Posterior cingulate gyrus (tissue), 11 donors: ENCODE data around the gene CFAP251.
A peak's percentile ranks its signal among the peaks of the same experiment; 100 is the strongest.
"Not testable (repeated sequence)": the region's sequence is repeated elsewhere in the genome, so short reads cannot be mapped to it uniquely, and the experiment has no call there.

Experiments
- DNase-seq, 10 donors: peaks; one replicate each; pipeline versions ENCODE4 v3.0.0 to v3.0.0-alpha.2; 2020 to 2021; ENCODE audit warnings: mixed read lengths in 3 of 10
- intact Hi-C: fragments of 100-400 bp; cut with DNase I; formaldehyde crosslinking; loops from one replicate; pipeline ENCODE4 v1.15.1; 2023

Gene CFAP251

GRCh38 chr12:122021822-122022392 is 103.5 kb downstream of the CFAP251 start, which contains the start of gene BCL7A:
TSS of gene BCL7A (plus strand) at chr12:122021884. CDS start at chr12:122022092, 208 bp downstream.
- intact Hi-C loops: loop anchor here (2.0 kb wide), 1 partner anchor 103 kb away; the partner anchor contains the start of gene CFAP251

GRCh38 chr12:122022393-122023338 is 104.3 kb downstream of the CFAP251 start:
- DNase-seq: peak in 9 of 10 donors; percentile 34 to 91 (median 50)
- intact Hi-C loops: no loop called here

More at GRCh38 chr12:122021822-122022392, 103.5 kb downstream of the CFAP251 start, which contains the start of gene BCL7A:
- DNase-seq: peak; percentile 63 to 97 (median 72)

GRCh38 chr12:122023339-122024131 is 105.1 kb downstream of the CFAP251 start:
- intact Hi-C loops: no loop called here
- DNase-seq: peak; percentile 36 to 94 (median 70)

GRCh38 chr12:122024132-122024785 is 105.9 kb downstream of the CFAP251 start:
- DNase-seq: peak in 1 of 10 donors; percentile 65
- intact Hi-C loops: no loop called here

GRCh38 chr12:122026706-122027333 is 108.4 kb downstream of the CFAP251 start:
- no peak for DNase-seq
- intact Hi-C loops: no loop called here

GRCh38 chr12:122028165-122028904 is 109.9 kb downstream of the CFAP251 start:
- intact Hi-C loops: no loop called here
- peak in 2 of 10 donors; percentile 47 to 55 for DNase-seq

- no peak for DNase-seq
- intact Hi-C loops: no loop called here
Measured at GRCh38 chr12:122028905-122029560, 110.6 kb downstream of the CFAP251 start.

GRCh38 chr12:122029620-122030423 is 111.4 kb downstream of the CFAP251 start:
- intact Hi-C loops: no loop called here
- DNase-seq: no peak

GRCh38 chr12:122030424-122031035 is 112.1 kb downstream of the CFAP251 start:
- intact Hi-C loops: no loop called here

GRCh38 chr12:122031342-122032216 is 113.2 kb downstream of the CFAP251 start:
- DNase-seq: peak in 2 of 10 donors; percentile 49 to 57
- intact Hi-C loops: no loop called here

More at GRCh38 chr12:122030424-122031035, 112.1 kb downstream of the CFAP251 start:
- no peak for DNase-seq

- intact Hi-C loops: no loop called here
- no peak for DNase-seq
Measured at GRCh38 chr12:122032580-122032979, 114.2 kb downstream of the CFAP251 start.

- no peak for DNase-seq
- intact Hi-C loops: no loop called here
Measured at GRCh38 chr12:122035292-122035691, 116.9 kb downstream of the CFAP251 start.

- intact Hi-C loops: no loop called here
- no peak for DNase-seq
Measured at GRCh38 chr12:122036153-122036552, 117.8 kb downstream of the CFAP251 start.

- DNase-seq: peak in 1 of 10 donors; percentile 70
- intact Hi-C loops: no loop called here
Measured at GRCh38 chr12:122040579-122041386, 122.4 kb downstream of the CFAP251 start.

GRCh38 chr12:122041458-122041857 is 123.1 kb downstream of the CFAP251 start:
- intact Hi-C loops: not testable (repeated sequence)
- peak in 1 of 10 donors; percentile 29 for DNase-seq
